Fibroblast of the aortic adventitia (primary cell): ENCODE results near the gene DDX46. TPM values are rescaled to one million over a fixed set of nuclear protein-coding genes. Genes with fewer than 3 reads are reported as not detected.
"Not testable (repeated sequence)": the region's sequence is repeated elsewhere in the genome, so short reads cannot be mapped to it uniquely, and the experiment has no call there.

Experiments
- DNase-seq: peaks from one replicate; pipeline ENCODE4 v3.0.0-alpha.2; 2010; ENCODE audit warnings: low read depth
- H3K4me3 ChIP-seq: 2 replicates; pipeline ENCODE4 v1.5.1; 2011; ENCODE audit warnings: low read depth, mild to moderate bottlenecking, control low read depth, low read length, moderate library complexity
- CTCF ChIP-seq: IDR thresholded peaks from 2 replicates; pipeline ENCODE4 v1.5.1; 2011; ENCODE audit warnings: mild to moderate bottlenecking, low read length, control low read depth, inconsistent platforms; ENCODE audit not compliant: insufficient read depth
- total RNA-seq: library from RNA; depleted of rRNA; stranded (reverse); fragments of >200 nt; gene quantifications from 2 replicates; pipeline ENCODE4 v1.2.3, GENCODE V29; 2012; ENCODE audit warnings: low replicate concordance

The DDX46 gene
- total RNA-seq, 1 donor: 30.5 TPM

- no peak for DNase-seq
- TF ChIP-seq CTCF: no peak
- no peak overlapping the region for H3K4me3 ChIP-seq
Measured at GRCh38 chr5:134840811-134841210, 82.2 kb downstream of the DDX46 start.

GRCh38 chr5:134844252-134844651, 85.7 kb downstream of the DDX46 start:
- DNase-seq: no peak
- TF ChIP-seq CTCF: no peak

GRCh38 chr5:134845335-134845851, 86.8 kb downstream of the DDX46 start:
- no peak for TF ChIP-seq CTCF
- DNase-seq: no peak
- H3K4me3 ChIP-seq: peak overlapping the region; percentile 75

More at GRCh38 chr5:134844252-134844651, 85.7 kb downstream of the DDX46 start:
- H3K4me3 ChIP-seq: no peak overlapping the region

GRCh38 chr5:134845852-134846640, 87.5 kb downstream of the DDX46 start, which contains the start of gene C5orf24:
Gene C5orf24, plus strand, starts transcription at chr5:134845968. Its CDS starts 8,933 bp downstream, at chr5:134854901.
- no peak for TF ChIP-seq CTCF
- H3K4me3 ChIP-seq: peak within 1 kb of the TSS; percentile 75
- DNase-seq: peak; percentile 97

- no peak for DNase-seq
- peak overlapping the region; percentile 75 for H3K4me3 ChIP-seq
- no peak for TF ChIP-seq CTCF
Measured at GRCh38 chr5:134846641-134846960, 88.0 kb downstream of the DDX46 start.

GRCh38 chr5:134849434-134849933, 90.9 kb downstream of the DDX46 start:
- not testable (repeated sequence) for DNase-seq, H3K4me3 ChIP-seq

- DNase-seq: peak; percentile 61
- peak; percentile 71 for TF ChIP-seq CTCF
- no peak overlapping the region for H3K4me3 ChIP-seq
Measured at GRCh38 chr5:134851307-134851923, 92.8 kb downstream of the DDX46 start.

GRCh38 chr5:134856465-134856864, 97.9 kb downstream of the DDX46 start:
- DNase-seq, H3K4me3 ChIP-seq: not testable (repeated sequence)
